Panc1 (cell line): ENCODE data around the gene PDE6B. TPM values are rescaled to one million over a fixed set of nuclear protein-coding genes. Genes with fewer than 3 reads are reported as not detected.

Experiments
- ATAC-seq: fragments of 200-7000 bp; cut with Tn5 transposase; 2 replicates; pipeline ENCODE4 v1.9.1; 2020; ENCODE audit warnings: mild to moderate bottlenecking, moderate library complexity
- BruUV-seq: library from RNA; stranded (reverse); fragments of 400-500 nt; replicated peaks from 2 replicates; lab custom pipeline; 2021; lab: Mats Ljungman, UMichigan
- CTCF ChIA-PET: fragments of 300-600 bp; sonication (Branson Sonifier 250); formaldehyde crosslinking; loops from one replicate; lab custom pipeline; 2022; ENCODE audit warnings: antibody characterized with exemption; lab: Charles Lee
- POLR2A ChIA-PET: fragments of 300-600 bp; sonication (Branson Sonifier 250); formaldehyde crosslinking; loops from one replicate; lab custom pipeline; 2022; ENCODE audit warnings: antibody characterized with exemption; lab: Charles Lee
- DNase-seq: peaks from one replicate; pipeline ENCODE4 v3.0.0-alpha.2; 2010; ENCODE audit warnings: low read depth, low spot score
- H3K27ac ChIP-seq: 2 replicates; pipeline ENCODE4 v1.5.1; 2011; ENCODE audit warnings: mild to moderate bottlenecking, low read length, inconsistent platforms
- H3K27me3 ChIP-seq: fragments of 200-500 bp; sonication (Bioruptor generic); 2 replicates; pipeline ENCODE4 v1.6.0; 2014; ENCODE audit warnings: low read length, inconsistent platforms; ENCODE audit not compliant: control insufficient read depth, insufficient read depth
- H3K36me3 ChIP-seq: fragments of 200-500 bp; sonication (Bioruptor generic); 2 replicates; pipeline ENCODE4 v1.5.1; 2014; ENCODE audit warnings: inconsistent platforms, mild to moderate bottlenecking, low read length, moderate library complexity; ENCODE audit not compliant: control insufficient read depth, insufficient read depth
- H3K4me1 ChIP-seq: 2 replicates; pipeline ENCODE4 v1.5.1; 2011; ENCODE audit warnings: inconsistent platforms, mild to moderate bottlenecking, low read length, moderate library complexity; ENCODE audit not compliant: control insufficient read depth, insufficient read depth
- H3K4me3 ChIP-seq, 2 experiments: 2 replicates each; pipeline ENCODE4 v1.5.1; 2011 to 2012; ENCODE audit warnings: low read depth in 2 of 2, low read length in 2 of 2, mild to moderate bottlenecking in 2 of 2, inconsistent platforms in 1 of 2, moderate library complexity in 1 of 2
- H3K9me3 ChIP-seq: fragments of 200-500 bp; sonication (Bioruptor generic); 2 replicates; pipeline ENCODE4 v1.5.1; 2014; ENCODE audit warnings: low read depth, mild to moderate bottlenecking, inconsistent platforms, low read length, moderate library complexity; ENCODE audit not compliant: control insufficient read depth, insufficient read depth
- CTCF ChIP-seq: fragments of 450-650 bp; IDR thresholded peaks from 2 replicates; pipeline ENCODE4 v1.5.1; 2017; ENCODE audit warnings: mild to moderate bottlenecking
- POLR2AphosphoS5 ChIP-seq: IDR thresholded peaks from 2 replicates; pipeline ENCODE4 v1.6.1; 2012; ENCODE audit warnings: mild to moderate bottlenecking, low read depth, low read length, moderate library complexity
- SIN3A ChIP-seq: IDR thresholded peaks from 2 replicates; pipeline ENCODE4 v1.6.1; 2012; ENCODE audit warnings: low read depth, mild to moderate bottlenecking, low read length, moderate library complexity, borderline replicate concordance; ENCODE audit not compliant: insufficient read depth
- TCF7L2 ChIP-seq: IDR thresholded peaks from 2 replicates; pipeline ENCODE4 v1.6.1; 2011; ENCODE audit warnings: mild to moderate bottlenecking, low read depth, low read length, inconsistent platforms
- in situ Hi-C: cut with HindIII; loops from 2 replicates; pipeline ENCODE4 v1.10.0; 2016; ENCODE audit warnings: low sequenced_read_pairs, low pct_unique_long_range_greater_than_20kb
- intact Hi-C: fragments of 100-400 bp; cut with micrococcal nuclease; formaldehyde crosslinking; loops from one replicate; pipeline ENCODE4 v1.10.0; 2022; ENCODE audit not compliant: unreplicated experiment
- total RNA-seq: library from RNA; stranded (reverse); gene quantifications from one replicate; pipeline ENCODE4 v1.2.1, GENCODE V29; 2021; ENCODE audit not compliant: unreplicated experiment
- TF ChIP-seq, protein P1 (sequence below), 2 experiments: IDR thresholded peaks; 2 replicates each; pipeline ENCODE4 v1.6.1; 2011 to 2012; ENCODE audit warnings: low read depth in 2 of 2, control low read depth in 1 of 2, low read length in 1 of 2, mild to moderate bottlenecking in 1 of 2, moderate library complexity in 1 of 2; ENCODE audit not compliant: insufficient read depth in 1 of 2

Gene PDE6B
- total RNA-seq, 1 experiment from 2014 or later = 6.5 TPM

- Histone ChIP-seq H3K27me3 (no peaks in the 10 kb centered on the region), H3K36me3 (no peaks in the 10 kb centered on the region), H3K4me1 (peaks cover 24% of the 10 kb centered on the region), H3K27ac (no peak overlapping the region), H3K9me3 (no peaks in the 10 kb centered on the region), H3K4me3 (no peak overlapping the region)
- ChIA-PET CTCF (no interaction called here), POLR2A (no interaction called here)
- no peak for ATAC-seq
- TF ChIP-seq TCF7L2 = no peak
- TF ChIP-seq SIN3A = no peak
- TF ChIP-seq, protein P1, sequence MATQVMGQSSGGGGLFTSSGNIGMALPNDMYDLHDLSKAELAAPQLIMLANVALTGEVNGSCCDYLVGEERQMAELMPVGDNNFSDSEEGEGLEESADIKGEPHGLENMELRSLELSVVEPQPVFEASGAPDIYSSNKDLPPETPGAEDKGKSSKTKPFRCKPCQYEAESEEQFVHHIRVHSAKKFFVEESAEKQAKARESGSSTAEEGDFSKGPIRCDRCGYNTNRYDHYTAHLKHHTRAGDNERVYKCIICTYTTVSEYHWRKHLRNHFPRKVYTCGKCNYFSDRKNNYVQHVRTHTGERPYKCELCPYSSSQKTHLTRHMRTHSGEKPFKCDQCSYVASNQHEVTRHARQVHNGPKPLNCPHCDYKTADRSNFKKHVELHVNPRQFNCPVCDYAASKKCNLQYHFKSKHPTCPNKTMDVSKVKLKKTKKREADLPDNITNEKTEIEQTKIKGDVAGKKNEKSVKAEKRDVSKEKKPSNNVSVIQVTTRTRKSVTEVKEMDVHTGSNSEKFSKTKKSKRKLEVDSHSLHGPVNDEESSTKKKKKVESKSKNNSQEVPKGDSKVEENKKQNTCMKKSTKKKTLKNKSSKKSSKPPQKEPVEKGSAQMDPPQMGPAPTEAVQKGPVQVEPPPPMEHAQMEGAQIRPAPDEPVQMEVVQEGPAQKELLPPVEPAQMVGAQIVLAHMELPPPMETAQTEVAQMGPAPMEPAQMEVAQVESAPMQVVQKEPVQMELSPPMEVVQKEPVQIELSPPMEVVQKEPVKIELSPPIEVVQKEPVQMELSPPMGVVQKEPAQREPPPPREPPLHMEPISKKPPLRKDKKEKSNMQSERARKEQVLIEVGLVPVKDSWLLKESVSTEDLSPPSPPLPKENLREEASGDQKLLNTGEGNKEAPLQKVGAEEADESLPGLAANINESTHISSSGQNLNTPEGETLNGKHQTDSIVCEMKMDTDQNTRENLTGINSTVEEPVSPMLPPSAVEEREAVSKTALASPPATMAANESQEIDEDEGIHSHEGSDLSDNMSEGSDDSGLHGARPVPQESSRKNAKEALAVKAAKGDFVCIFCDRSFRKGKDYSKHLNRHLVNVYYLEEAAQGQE (IDR thresholded peaks at IDR 0.05; ENCODE audit: insufficient read depth in 1 of 2, low read depth in 2 of 2, low read length in 1 of 2) = no peak
- no peak for TF ChIP-seq POLR2AphosphoS5
- TF ChIP-seq CTCF = no peak
- in situ Hi-C loops = no loop called here
- intact Hi-C loops = no loop called here
- DNase-seq = no peak
- no TSS peak for BruUV-seq
These were observed 61.2 kb downstream of the PDE6B start for GRCh38 chr4:686413-687040.

DNA sequence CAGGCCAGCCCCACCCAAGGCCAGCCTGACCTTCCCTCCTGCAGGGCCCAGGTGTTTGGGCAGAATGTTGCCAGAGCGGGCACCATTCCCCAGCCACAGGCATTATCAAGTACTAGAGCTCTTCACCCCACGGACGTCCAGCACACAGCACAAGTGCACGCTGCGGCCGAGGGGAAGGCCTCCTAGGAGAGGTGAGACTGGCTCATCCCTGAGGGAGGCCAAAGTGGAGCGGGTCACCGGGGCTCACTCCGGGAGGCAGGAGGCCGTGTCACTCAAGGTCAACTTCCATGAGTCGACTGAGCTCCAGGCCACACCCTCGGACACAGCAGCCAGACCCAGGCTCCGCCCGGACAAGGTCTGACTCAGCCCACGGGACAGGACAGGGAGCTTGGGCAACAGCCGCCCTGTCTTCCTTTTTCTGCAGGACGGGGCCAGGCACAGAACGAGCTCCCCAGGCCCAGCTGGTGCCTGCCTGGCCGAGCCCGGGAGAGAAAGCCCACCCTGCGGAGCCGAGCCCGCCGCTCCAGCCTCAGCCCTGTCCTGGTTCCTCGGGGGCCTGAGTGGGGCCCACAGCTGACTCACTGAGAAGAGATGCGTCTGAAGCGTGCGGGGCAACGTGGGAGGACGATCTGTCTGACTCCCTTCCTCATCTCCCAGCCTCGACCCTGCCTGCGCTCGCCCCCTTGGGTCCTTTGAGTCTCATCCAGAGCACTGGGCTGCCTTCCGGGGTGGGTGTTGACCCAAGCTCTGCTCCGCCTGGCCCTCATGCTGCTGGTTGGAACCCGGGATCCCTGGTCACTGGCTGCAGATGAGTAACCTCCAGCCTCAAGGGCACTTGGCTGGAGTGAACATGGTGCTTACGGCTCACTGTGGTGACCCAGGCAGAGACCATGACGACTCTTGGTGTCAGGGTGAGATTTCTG lies 61.9 kb downstream of the PDE6B start:
- CTCF ChIA-PET = no interaction called here
- Histone ChIP-seq H3K36me3 (no peaks in the 10 kb centered on the region), H3K9me3 (no peaks in the 10 kb centered on the region), H3K27ac (peak overlapping the region; percentile 76), H3K4me3 (no peak overlapping the region), H3K27me3 (no peaks in the 10 kb centered on the region), H3K4me1 (peaks cover 24% of the 10 kb centered on the region)
- peak; percentile 86 for ATAC-seq
- intact Hi-C loops = no loop called here
- in situ Hi-C loops = no loop called here
- POLR2A ChIA-PET = no interaction called here
- peak; percentile 68 for DNase-seq
- TF ChIP-seq SIN3A = no peak
- TF ChIP-seq TCF7L2 = no peak
- no peak for TF ChIP-seq POLR2AphosphoS5
- TF ChIP-seq, protein P1 (IDR thresholded peaks at IDR 0.05; ENCODE audit: insufficient read depth in 1 of 2, low read depth in 2 of 2, low read length in 1 of 2) = no peak
- TF ChIP-seq CTCF = no peak
- no TSS peak for BruUV-seq
